Neutrophil (primary cell): Measurements from ENCODE around the gene SERPINA3.

Experiments used
- H3K27ac ChIP-seq: fragments of 200-600 bp; sonication (generic); 2 replicates; pipeline ENCODE4 v1.5.1; 2016; ENCODE audit warnings: mild to moderate bottlenecking, moderate library complexity
- H3K27me3 ChIP-seq: fragments of 200-600 bp; sonication (generic); 2 replicates; pipeline ENCODE4 v1.6.0; 2016; ENCODE audit warnings: mild to moderate bottlenecking
- H3K36me3 ChIP-seq: fragments of 200-600 bp; sonication (generic); 2 replicates; pipeline ENCODE4 v1.5.1; 2017
- H3K4me1 ChIP-seq, 2 experiments: fragments of 200-600 bp in 1 of 2; sonication (generic) in 1 of 2; 1 replicate in 1 of 2; 2 replicates in 1 of 2; pipeline versions ENCODE4 v1.5.1 to v1.6.1; 2013 to 2016; ENCODE audit warnings: low read depth in 1 of 2, low read length in 1 of 2, mild to moderate bottlenecking in 1 of 2, moderate library complexity in 1 of 2; ENCODE audit not compliant: control insufficient read depth in 1 of 2, insufficient read depth in 1 of 2
- H3K4me3 ChIP-seq, 2 experiments: fragments of 200-600 bp in 1 of 2; sonication (generic) in 1 of 2; 1 replicate in 1 of 2; 2 replicates in 1 of 2; pipeline ENCODE4 v1.5.1; 2013 to 2016; ENCODE audit warnings: low read depth in 1 of 2, low read length in 1 of 2, mild to moderate bottlenecking in 1 of 2, moderate library complexity in 1 of 2
- H3K9me3 ChIP-seq: fragments of 200-600 bp; sonication (generic); 2 replicates; pipeline ENCODE4 v1.5.1; 2016
- TF ChIP-seq, protein P1 (sequence below): fragments of 200-600 bp; sonication (generic); IDR thresholded peaks from 2 replicates; pipeline ENCODE4 v1.5.1; 2016; ENCODE audit warnings: antibody characterized with exemption

Gene SERPINA3

DNA sequence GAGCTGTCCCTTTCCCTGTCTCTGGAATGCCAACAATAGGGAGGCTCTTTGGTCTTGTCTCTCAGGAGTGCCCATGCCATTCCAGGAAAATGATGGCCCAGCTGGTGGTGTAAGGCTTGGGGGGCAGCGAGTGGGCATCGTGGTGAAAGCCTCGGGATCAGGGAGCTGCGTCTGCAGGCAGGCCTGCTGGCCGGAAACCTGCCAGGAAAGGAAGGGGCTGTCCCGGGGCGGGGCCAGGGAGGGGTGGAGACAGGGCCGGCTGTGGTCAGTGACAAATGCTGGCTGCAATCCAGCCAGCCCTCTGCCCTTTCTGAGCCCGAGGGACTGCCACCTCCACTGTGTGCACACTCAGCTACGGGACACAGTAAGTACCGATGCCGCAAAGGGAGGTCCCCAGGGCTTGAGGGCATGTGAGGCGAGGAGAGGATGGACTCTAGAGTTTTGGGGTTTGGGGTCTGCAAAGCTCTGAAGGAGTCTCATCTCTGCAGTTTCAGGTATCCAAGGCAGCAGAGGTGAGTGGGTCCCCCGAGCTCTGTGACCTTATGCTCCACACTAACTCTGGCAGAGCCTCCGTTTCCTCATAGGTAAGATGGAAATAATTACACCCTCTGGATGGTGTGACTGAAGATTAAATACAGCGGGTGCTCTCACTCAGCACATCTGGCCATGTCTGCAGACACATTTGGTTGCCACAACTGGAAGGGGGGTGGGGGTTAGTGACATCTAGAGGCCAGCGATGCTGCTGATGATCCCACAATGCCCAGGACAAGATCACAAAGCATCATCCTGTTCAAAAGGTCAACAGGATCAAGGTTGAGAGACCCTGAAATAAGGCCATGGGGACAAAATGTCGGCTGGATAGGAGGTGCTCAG, 30.8 kb upstream of the SERPINA3 start, which contains the start of gene SERPINA5:
TSS of gene SERPINA5 (plus strand) at position 300 of the 873 bp plus-strand sequence. CDS start 5,937 bp downstream, outside the sequence.
- peaks cover 12% of the 10 kb centered on the region for H3K27me3 ChIP-seq
- H3K4me1 ChIP-seq = no peaks in the 10 kb centered on the region
- no peaks in the 10 kb centered on the region for H3K36me3 ChIP-seq
- TF ChIP-seq, protein P1, sequence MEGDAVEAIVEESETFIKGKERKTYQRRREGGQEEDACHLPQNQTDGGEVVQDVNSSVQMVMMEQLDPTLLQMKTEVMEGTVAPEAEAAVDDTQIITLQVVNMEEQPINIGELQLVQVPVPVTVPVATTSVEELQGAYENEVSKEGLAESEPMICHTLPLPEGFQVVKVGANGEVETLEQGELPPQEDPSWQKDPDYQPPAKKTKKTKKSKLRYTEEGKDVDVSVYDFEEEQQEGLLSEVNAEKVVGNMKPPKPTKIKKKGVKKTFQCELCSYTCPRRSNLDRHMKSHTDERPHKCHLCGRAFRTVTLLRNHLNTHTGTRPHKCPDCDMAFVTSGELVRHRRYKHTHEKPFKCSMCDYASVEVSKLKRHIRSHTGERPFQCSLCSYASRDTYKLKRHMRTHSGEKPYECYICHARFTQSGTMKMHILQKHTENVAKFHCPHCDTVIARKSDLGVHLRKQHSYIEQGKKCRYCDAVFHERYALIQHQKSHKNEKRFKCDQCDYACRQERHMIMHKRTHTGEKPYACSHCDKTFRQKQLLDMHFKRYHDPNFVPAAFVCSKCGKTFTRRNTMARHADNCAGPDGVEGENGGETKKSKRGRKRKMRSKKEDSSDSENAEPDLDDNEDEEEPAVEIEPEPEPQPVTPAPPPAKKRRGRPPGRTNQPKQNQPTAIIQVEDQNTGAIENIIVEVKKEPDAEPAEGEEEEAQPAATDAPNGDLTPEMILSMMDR = no peak
- H3K27ac ChIP-seq = no peak within 1 kb of the TSS
- no peaks in the 10 kb centered on the region for H3K9me3 ChIP-seq
- H3K4me3 ChIP-seq = no peak within 1 kb of the TSS

- H3K9me3 ChIP-seq = no peaks in the 10 kb centered on the region
- no peak overlapping the region for H3K4me3 ChIP-seq
- no peak overlapping the region for H3K27ac ChIP-seq
- H3K27me3 ChIP-seq = peaks cover 12% of the 10 kb centered on the region
- H3K4me1 ChIP-seq = no peaks in the 10 kb centered on the region
- H3K36me3 ChIP-seq = no peaks in the 10 kb centered on the region
- TF ChIP-seq, protein P1 = no peak
Observed at GRCh38 chr14:94582199-94582750, 29.9 kb upstream of the SERPINA3 start.

DNA sequence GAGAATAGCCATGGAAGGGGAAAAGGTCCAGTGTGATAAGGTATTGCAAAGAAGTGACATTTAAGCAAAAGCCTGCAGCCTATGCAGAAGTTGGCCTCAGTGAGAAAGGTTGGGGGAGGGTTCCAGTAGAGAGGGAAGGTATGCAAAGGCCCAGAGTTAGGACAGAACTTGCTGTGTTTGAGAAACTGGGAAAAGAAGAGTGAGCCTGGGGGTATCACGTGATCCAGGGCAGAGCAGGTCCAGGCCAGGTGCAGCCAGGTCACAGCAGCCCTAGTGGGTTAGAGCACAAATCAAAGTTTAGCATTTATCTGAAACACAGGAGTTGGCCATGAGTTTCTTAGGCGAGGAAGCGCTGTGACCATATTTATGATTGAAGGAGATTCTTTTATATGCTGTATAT, 29.3 kb upstream of the SERPINA3 start:
- Histone ChIP-seq H3K36me3 (no peaks in the 10 kb centered on the region), H3K27me3 (peaks cover 12% of the 10 kb centered on the region), H3K9me3 (no peaks in the 10 kb centered on the region), H3K27ac (no peak overlapping the region), H3K4me1 (no peaks in the 10 kb centered on the region), H3K4me3 (no peak overlapping the region)
- TF ChIP-seq, protein P1 = no peak

- H3K36me3 ChIP-seq = no peaks in the 10 kb centered on the region
- H3K27me3 ChIP-seq = peaks cover 12% of the 10 kb centered on the region
- H3K4me1 ChIP-seq = no peaks in the 10 kb centered on the region
- H3K27ac ChIP-seq = no peak overlapping the region
- no peak overlapping the region for H3K4me3 ChIP-seq
- TF ChIP-seq, protein P1 = no peak
- no peaks in the 10 kb centered on the region for H3K9me3 ChIP-seq
Observed at GRCh38 chr14:94583557-94583956, 28.6 kb upstream of the SERPINA3 start.

GRCh38 chr14:94584591-94585280, 27.5 kb upstream of the SERPINA3 start:
- H3K4me1 ChIP-seq = no peaks in the 10 kb centered on the region
- peaks cover 12% of the 10 kb centered on the region for H3K27me3 ChIP-seq
- no peaks in the 10 kb centered on the region for H3K36me3 ChIP-seq
- no peaks in the 10 kb centered on the region for H3K9me3 ChIP-seq
- H3K27ac ChIP-seq = no peak overlapping the region
- TF ChIP-seq, protein P1 = no peak
- no peak overlapping the region for H3K4me3 ChIP-seq
